ENCODE results near the gene TASP1. TPM values are rescaled to one million over a fixed set of nuclear protein-coding genes. Genes with fewer than 3 reads are reported as not detected.

The TASP1 gene
- total RNA-seq, 6 experiments from 2014 or later: 2.5 to 6.1 (median 4.3) TPM

- intact Hi-C loops (cut with DNase I): no loop called here
- H3K27ac ChIP-seq: no peak overlapping the region
- TF ChIP-seq POLR2A (IDR thresholded peaks at IDR 0.05) (no peak), CTCF (IDR thresholded peaks at IDR 0.05) (no peak)
- DNase-seq (no peak), ATAC-seq (no peak)
- H3K27me3 ChIP-seq: no peaks in the 10 kb centered on the region
- 95% methylated on average over 4 of the region's 4 CpGs for WGBS (ENCODE audit: insufficient coverage, low coverage, low lambda C conversion rate, missing lambda C conversion rate)
- no peaks in the 10 kb centered on the region for H3K36me3 ChIP-seq
- H3K4me1 ChIP-seq: no peaks in the 10 kb centered on the region
- no peaks in the 10 kb centered on the region for H3K9me3 ChIP-seq
- no peak overlapping the region for H3K4me3 ChIP-seq
Measured at GRCh38 chr20:13543783-13544182, 94.9 kb downstream of the TASP1 start.

GRCh38 chr20:13535627-13536026 is 103.1 kb downstream of the TASP1 start:
- ATAC-seq: no peak
- TF ChIP-seq POLR2A (IDR thresholded peaks at IDR 0.05) (no peak), CTCF (IDR thresholded peaks at IDR 0.05) (no peak)
- intact Hi-C loops (cut with DNase I): no loop called here

GRCh38 chr20:13533946-13534345 is 104.8 kb downstream of the TASP1 start:
- no peak for TF ChIP-seq POLR2A (IDR thresholded peaks at IDR 0.05)
- TF ChIP-seq CTCF (IDR thresholded peaks at IDR 0.05): no peak
- DNase-seq (no peak), ATAC-seq (no peak)
- Histone ChIP-seq H3K4me3 (no peak overlapping the region), H3K36me3 (peaks cover 0 to 4% (median 0%) of the 10 kb centered on the region in 4 donors), H3K4me1 (no peaks in the 10 kb centered on the region), H3K9me3 (no peaks in the 10 kb centered on the region), H3K27ac (no peak overlapping the region), H3K27me3 (no peaks in the 10 kb centered on the region)
- WGBS (ENCODE audit: insufficient coverage, low coverage, low lambda C conversion rate, missing lambda C conversion rate): 89% methylated on average over 5 of the region's 5 CpGs
- intact Hi-C loops (cut with DNase I): no loop called here

More at GRCh38 chr20:13535627-13536026, 103.1 kb downstream of the TASP1 start:
- WGBS (ENCODE audit: insufficient coverage, low coverage, low lambda C conversion rate, missing lambda C conversion rate): 96% methylated on average over 4 of the region's 4 CpGs
- peaks cover 0 to 4% (median 0%) of the 10 kb centered on the region in 4 donors for H3K36me3 ChIP-seq
- H3K9me3 ChIP-seq: no peaks in the 10 kb centered on the region
- H3K27me3 ChIP-seq: no peaks in the 10 kb centered on the region
- no peak overlapping the region for H3K4me3 ChIP-seq
- no peak for DNase-seq
- H3K4me1 ChIP-seq: no peaks in the 10 kb centered on the region
- no peak overlapping the region for H3K27ac ChIP-seq

- intact Hi-C loops (cut with DNase I): no loop called here
- ATAC-seq: no peak
- H3K4me1 ChIP-seq: no peaks in the 10 kb centered on the region
- WGBS (ENCODE audit: insufficient coverage, low coverage, low lambda C conversion rate, missing lambda C conversion rate): 97% methylated on average over 3 of the region's 3 CpGs
- no peak for DNase-seq
- no peak for TF ChIP-seq CTCF (IDR thresholded peaks at IDR 0.05)
- TF ChIP-seq POLR2A (IDR thresholded peaks at IDR 0.05): no peak
- no peak overlapping the region for H3K27ac ChIP-seq
- no peak overlapping the region for H3K4me3 ChIP-seq
- peaks cover 0 to 4% (median 0%) of the 10 kb centered on the region in 4 donors for H3K36me3 ChIP-seq
- H3K9me3 ChIP-seq: no peaks in the 10 kb centered on the region
- H3K27me3 ChIP-seq: no peaks in the 10 kb centered on the region
Measured at GRCh38 chr20:13530146-13530545, 108.6 kb downstream of the TASP1 start.

- WGBS (ENCODE audit: insufficient coverage, low coverage, low lambda C conversion rate, missing lambda C conversion rate): 94% methylated on average over 1 of the region's 1 CpG
- ATAC-seq (no peak), DNase-seq (no peak)
- intact Hi-C loops (cut with DNase I): no loop called here
- H3K4me3 ChIP-seq: no peak overlapping the region
- H3K4me1 ChIP-seq: no peaks in the 10 kb centered on the region
- H3K9me3 ChIP-seq: no peaks in the 10 kb centered on the region
- no peak overlapping the region for H3K27ac ChIP-seq
- H3K27me3 ChIP-seq: no peaks in the 10 kb centered on the region
- H3K36me3 ChIP-seq: no peaks in the 10 kb centered on the region
- TF ChIP-seq POLR2A (IDR thresholded peaks at IDR 0.05) (no peak), CTCF (IDR thresholded peaks at IDR 0.05) (no peak)
Measured at GRCh38 chr20:13526551-13526950, 112.2 kb downstream of the TASP1 start.
